ENCODE data around the gene ARHGAP9.

DNA sequence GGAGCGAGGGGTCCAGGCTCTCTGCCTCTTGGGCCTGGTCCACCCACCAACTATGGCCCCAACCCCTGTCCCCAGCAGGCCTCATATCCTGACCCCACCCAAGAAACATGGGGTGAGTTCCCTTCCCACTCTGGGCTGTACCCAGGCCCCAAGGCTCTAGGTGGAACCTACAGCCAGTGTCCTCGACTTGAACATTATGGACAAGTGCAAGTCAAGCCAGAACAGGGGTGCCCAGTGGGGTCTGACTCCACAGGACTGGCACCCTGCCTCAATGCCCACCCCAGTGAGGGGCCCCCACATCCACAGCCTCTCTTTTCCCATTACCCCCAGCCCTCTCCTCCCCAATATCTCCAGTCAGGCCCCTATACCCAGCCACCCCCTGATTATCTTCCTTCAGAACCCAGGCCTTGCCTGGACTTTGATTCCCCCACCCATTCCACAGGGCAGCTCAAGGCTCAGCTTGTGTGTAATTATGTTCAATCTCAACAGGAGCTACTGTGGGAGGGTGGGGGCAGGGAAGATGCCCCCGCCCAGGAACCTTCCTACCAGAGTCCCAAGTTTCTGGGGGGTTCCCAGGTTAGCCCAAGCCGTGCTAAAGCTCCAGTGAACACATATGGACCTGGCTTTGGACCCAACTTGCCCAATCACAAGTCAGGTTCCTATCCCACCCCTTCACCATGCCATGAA, 8.6 kb downstream of the ARHGAP9 start:
- TF ChIP-seq POLR2A (IDR thresholded peaks at IDR 0.05): no peak
- TF ChIP-seq, protein P1, sequence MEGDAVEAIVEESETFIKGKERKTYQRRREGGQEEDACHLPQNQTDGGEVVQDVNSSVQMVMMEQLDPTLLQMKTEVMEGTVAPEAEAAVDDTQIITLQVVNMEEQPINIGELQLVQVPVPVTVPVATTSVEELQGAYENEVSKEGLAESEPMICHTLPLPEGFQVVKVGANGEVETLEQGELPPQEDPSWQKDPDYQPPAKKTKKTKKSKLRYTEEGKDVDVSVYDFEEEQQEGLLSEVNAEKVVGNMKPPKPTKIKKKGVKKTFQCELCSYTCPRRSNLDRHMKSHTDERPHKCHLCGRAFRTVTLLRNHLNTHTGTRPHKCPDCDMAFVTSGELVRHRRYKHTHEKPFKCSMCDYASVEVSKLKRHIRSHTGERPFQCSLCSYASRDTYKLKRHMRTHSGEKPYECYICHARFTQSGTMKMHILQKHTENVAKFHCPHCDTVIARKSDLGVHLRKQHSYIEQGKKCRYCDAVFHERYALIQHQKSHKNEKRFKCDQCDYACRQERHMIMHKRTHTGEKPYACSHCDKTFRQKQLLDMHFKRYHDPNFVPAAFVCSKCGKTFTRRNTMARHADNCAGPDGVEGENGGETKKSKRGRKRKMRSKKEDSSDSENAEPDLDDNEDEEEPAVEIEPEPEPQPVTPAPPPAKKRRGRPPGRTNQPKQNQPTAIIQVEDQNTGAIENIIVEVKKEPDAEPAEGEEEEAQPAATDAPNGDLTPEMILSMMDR (IDR thresholded peaks at IDR 0.05): no peak
